Transverse colon (tissue), 4 donors: ENCODE measurements around the gene TCP11L1. TPM values are rescaled to one million over a fixed set of nuclear protein-coding genes. Genes with fewer than 3 reads are reported as not detected.

Experiments used
- DNase-seq: peaks from one replicate; pipeline ENCODE4 v3.0.0-alpha.2; 2019
- H3K27ac ChIP-seq, 4 donors: fragments of 200-600 bp; sonication (generic); 2 replicates each; pipeline ENCODE4 v1.5.1; 2016 to 2018; ENCODE audit warnings: inconsistent platforms in 4 of 4
- H3K27me3 ChIP-seq: fragments of 200-600 bp; sonication (generic); 2 replicates; pipeline ENCODE4 v1.5.1; 2017; ENCODE audit warnings: inconsistent platforms
- H3K36me3 ChIP-seq, 4 donors: fragments of 200-600 bp; sonication (generic); 2 replicates each; pipeline ENCODE4 v1.5.1; 2017 to 2019; ENCODE audit warnings: inconsistent platforms in 4 of 4
- H3K4me1 ChIP-seq, 4 donors: fragments of 200-600 bp; sonication (generic); 2 replicates each; pipeline ENCODE4 v1.5.1; 2017 to 2020; ENCODE audit warnings: inconsistent platforms in 4 of 4
- H3K4me3 ChIP-seq, 4 donors: fragments of 200-600 bp; sonication (generic); 1 replicate in 1 of 4; 2 replicates in 3 of 4; pipeline versions ENCODE4 v1.5.1 to v1.6.1; 2017 to 2019; ENCODE audit warnings: inconsistent platforms in 4 of 4
- H3K9me3 ChIP-seq, 2 donors: fragments of 200-600 bp; sonication (generic); 2 replicates each; pipeline ENCODE4 v1.5.1; 2017 to 2019; ENCODE audit warnings: inconsistent platforms in 2 of 2
- EP300 ChIP-seq: sonication (generic); formaldehyde crosslinking; IDR thresholded peaks from one replicate; pipeline ENCODE4 v1.6.1; 2017; ENCODE audit warnings: antibody characterized with exemption, low read depth
- POLR2A ChIP-seq: fragments of 450-650 bp; IDR thresholded peaks from one replicate; pipeline ENCODE4 v1.6.1; 2016; ENCODE audit warnings: antibody characterized with exemption, mild to moderate bottlenecking, moderate library complexity
- POLR2AphosphoS5 ChIP-seq, 3 donors: sonication (generic); formaldehyde crosslinking; IDR thresholded peaks; one replicate each; pipeline ENCODE4 v1.6.1; 2016; ENCODE audit warnings: antibody characterized with exemption in 3 of 3
- WGBS, 2 donors: methylation state at CpG; one replicate each; pipeline ENCODE4 v1.1.5; 2018; ENCODE audit warnings: low coverage in 1 of 2; 5-methylcytosine and 5-hydroxymethylcytosine counted together
- in situ Hi-C, 4 donors: fragments of 200-750 bp; cut with MboI; loops; one replicate each; pipeline versions ENCODE4 v1.15.0 to v1.15.1; 2017; ENCODE audit warnings: low sequenced_read_pairs in 3 of 4, low pct_ligation_motif_present in 1 of 4, low pct_unique_long_range_greater_than_20kb in 1 of 4
- intact Hi-C: fragments of 100-400 bp; cut with DNase I; formaldehyde crosslinking; loops from one replicate; pipeline ENCODE4 v1.15.1; 2023; ENCODE audit warnings: low total_unique reads
- total RNA-seq, 4 donors: library from RNA; depleted of rRNA; stranded (reverse); fragments of >200 nt; gene quantifications; one replicate each; pipeline ENCODE4 v1.1.0, GENCODE V29; 2016
- TF ChIP-seq, protein P1 (sequence below), 5 experiments: fragments of 200-600 bp in 3 of 5; fragments of 450-650 bp in 2 of 5; sonication (generic) in 3 of 5; IDR thresholded peaks; 1 replicate in 2 of 5; 2 replicates in 3 of 5; pipeline ENCODE4 v1.5.1; 2016 to 2017; ENCODE audit warnings: antibody characterized with exemption in 5 of 5, inconsistent platforms in 3 of 5, mild to moderate bottlenecking in 2 of 5, moderate library complexity in 1 of 5

Gene TCP11L1
- total RNA-seq, 4 donors from 2014 or later = 24.3 to 90.2 (median 66.1) TPM

DNA sequence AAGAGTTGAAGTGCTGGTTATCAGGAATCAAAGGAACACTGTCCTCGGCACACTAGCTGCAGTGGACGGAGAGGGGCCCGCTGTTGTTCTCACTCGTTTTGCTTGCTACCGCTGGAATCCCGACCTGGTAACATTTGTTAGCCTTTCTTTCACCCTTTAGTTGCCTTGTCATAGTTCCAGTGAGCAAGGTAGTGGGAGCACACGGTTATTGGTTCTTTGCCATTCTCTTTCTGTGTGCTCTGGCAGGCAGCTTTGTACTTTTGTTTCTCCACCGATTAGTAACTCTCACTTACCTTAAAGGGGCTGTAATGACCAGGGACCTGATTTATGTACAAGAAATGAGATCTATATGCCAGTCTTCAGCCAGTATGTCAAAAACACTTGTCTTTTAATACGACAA is 21.9 kb upstream of the TCP11L1 start:
- no peak for DNase-seq
- Histone ChIP-seq H3K9me3 (no peaks in the 10 kb centered on the region), H3K4me1 (peaks cover 7 to 36% (median 25%) of the 10 kb centered on the region in 4 donors), H3K4me3 (no peak overlapping the region), H3K27ac (no peak overlapping the region), H3K36me3 (no peaks in the 10 kb centered on the region), H3K27me3 (no peaks in the 10 kb centered on the region)
- intact Hi-C loops = no loop called here
- in situ Hi-C loops = no loop called here
- TF ChIP-seq, protein P1, sequence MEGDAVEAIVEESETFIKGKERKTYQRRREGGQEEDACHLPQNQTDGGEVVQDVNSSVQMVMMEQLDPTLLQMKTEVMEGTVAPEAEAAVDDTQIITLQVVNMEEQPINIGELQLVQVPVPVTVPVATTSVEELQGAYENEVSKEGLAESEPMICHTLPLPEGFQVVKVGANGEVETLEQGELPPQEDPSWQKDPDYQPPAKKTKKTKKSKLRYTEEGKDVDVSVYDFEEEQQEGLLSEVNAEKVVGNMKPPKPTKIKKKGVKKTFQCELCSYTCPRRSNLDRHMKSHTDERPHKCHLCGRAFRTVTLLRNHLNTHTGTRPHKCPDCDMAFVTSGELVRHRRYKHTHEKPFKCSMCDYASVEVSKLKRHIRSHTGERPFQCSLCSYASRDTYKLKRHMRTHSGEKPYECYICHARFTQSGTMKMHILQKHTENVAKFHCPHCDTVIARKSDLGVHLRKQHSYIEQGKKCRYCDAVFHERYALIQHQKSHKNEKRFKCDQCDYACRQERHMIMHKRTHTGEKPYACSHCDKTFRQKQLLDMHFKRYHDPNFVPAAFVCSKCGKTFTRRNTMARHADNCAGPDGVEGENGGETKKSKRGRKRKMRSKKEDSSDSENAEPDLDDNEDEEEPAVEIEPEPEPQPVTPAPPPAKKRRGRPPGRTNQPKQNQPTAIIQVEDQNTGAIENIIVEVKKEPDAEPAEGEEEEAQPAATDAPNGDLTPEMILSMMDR (IDR thresholded peaks at IDR 0.05) = no peak
- TF ChIP-seq POLR2A (no peak), EP300 (no peak), POLR2AphosphoS5 (IDR thresholded peaks at IDR 0.05) (no peak)
- 85 to 87% methylated on average over 9 of the region's 9 CpGs for WGBS, 2 donors

DNA sequence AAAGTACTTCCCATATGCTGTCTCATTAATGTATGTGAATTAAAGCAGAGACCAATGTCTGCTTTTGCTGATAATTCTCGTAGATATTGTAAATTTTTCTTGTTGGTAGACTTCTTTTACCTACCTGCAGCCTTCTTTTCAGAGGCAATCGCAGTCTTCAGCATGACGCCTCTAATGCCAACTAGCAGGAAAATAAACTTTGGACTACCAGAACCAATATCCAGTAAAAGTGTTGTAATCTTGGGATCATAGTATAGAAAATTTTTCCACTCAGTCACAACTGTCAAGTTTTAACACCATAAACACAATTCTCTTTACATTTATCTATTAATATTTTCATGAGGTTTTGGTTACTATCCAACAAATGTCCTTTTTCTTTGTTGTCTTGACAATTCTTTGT is 21.4 kb upstream of the TCP11L1 start:
- intact Hi-C loops (no loop called here), in situ Hi-C loops (no loop called here)
- no peaks in the 10 kb centered on the region for H3K27me3 ChIP-seq
- no peak for TF ChIP-seq POLR2AphosphoS5 (IDR thresholded peaks at IDR 0.05)
- TF ChIP-seq, protein P1 (IDR thresholded peaks at IDR 0.05) = no peak
- no peak for TF ChIP-seq POLR2A
- TF ChIP-seq EP300 = no peak
- WGBS, 2 donors = 84 to 100% methylated on average over 2 to 3 of the region's 3 CpGs
- no peaks in the 10 kb centered on the region for H3K9me3 ChIP-seq
- H3K27ac ChIP-seq = no peak overlapping the region
- H3K4me1 ChIP-seq = peaks cover 7 to 36% (median 25%) of the 10 kb centered on the region in 4 donors
- H3K36me3 ChIP-seq = no peaks in the 10 kb centered on the region
- DNase-seq = no peak
- H3K4me3 ChIP-seq = no peak overlapping the region

DNA sequence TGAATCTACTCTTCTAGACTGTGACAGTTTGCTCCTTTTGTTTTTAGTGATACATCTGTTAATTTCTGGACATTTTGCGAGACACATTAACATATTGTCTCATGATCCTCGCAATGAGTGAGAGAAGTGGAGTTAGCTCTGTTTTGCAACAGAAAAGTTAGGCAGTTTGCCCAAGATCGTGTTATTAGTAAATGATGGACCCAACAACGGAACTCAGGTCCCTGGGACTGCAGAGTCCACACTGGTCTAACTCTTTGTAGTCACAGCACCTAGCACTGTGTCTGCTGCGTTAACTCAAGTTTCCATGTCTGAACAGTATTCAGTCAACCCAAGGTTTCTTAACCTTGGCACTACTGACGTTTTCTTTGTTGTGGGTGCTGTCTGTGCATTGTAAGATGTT is 20.5 kb upstream of the TCP11L1 start:
- no peak overlapping the region for H3K27ac ChIP-seq
- no peak for TF ChIP-seq EP300
- no peaks in the 10 kb centered on the region for H3K9me3 ChIP-seq
- 76% methylated on average over 6 of the region's 6 CpGs; no CpG with 5 or more reads in 1 of the 2 donors for WGBS, 2 donors
- intact Hi-C loops = no loop called here
- in situ Hi-C loops = no loop called here
- DNase-seq = no peak
- H3K36me3 ChIP-seq = no peaks in the 10 kb centered on the region
- H3K4me3 ChIP-seq = no peak overlapping the region
- H3K4me1 ChIP-seq = peaks cover 7 to 39% (median 24%) of the 10 kb centered on the region in 4 donors
- H3K27me3 ChIP-seq = no peaks in the 10 kb centered on the region

DNA sequence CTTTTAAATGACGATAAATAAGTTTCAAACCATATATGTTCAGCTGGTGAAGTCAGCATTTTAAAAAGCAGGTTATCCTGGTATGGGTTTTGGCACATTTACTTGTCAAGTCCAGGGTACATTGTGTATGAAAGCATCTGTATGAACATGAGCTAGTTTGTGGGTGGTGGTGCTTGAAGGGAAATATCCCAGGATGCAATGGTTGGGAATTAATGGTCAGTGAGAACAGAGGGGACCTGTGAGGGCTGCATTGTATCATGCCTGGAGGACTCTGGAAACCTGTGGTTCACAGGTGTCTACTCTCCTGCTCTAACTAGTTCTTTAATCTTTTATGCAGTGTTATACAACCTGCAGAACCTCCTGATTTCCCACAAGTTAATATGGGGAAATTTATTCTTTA is 17.9 kb upstream of the TCP11L1 start:
- TF ChIP-seq POLR2A = no peak
- TF ChIP-seq, protein P1 (IDR thresholded peaks at IDR 0.05) = no peak
- TF ChIP-seq EP300 = no peak
- no peak for TF ChIP-seq POLR2AphosphoS5 (IDR thresholded peaks at IDR 0.05)
- WGBS, 2 donors = 86 to 95% methylated on average over 1 of the region's 1 CpG

DNA sequence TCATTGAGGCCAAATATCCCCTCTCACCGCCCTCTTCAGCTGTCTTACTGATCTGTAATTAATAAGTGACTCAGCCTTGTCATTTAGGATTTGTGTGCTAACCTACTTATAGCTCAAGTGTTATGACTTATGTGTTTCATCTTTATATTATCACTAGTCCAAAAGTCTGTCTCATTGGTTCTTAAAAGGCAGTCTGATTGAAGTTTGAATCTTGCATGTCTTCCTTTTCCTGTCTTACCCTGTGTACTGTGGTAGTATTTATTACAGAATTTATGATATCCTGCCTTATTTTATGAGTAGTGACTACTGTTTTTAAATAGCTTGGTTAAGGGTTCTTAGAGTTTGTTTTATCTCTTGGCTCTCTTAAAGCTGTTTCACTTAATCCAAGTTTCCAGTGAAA is 17.4 kb upstream of the TCP11L1 start:
- no peaks in the 10 kb centered on the region for H3K36me3 ChIP-seq
- DNase-seq = no peak
- no peaks in the 10 kb centered on the region for H3K27me3 ChIP-seq
- no peaks in the 10 kb centered on the region for H3K9me3 ChIP-seq
- in situ Hi-C loops (no loop called here), intact Hi-C loops (no loop called here)
- H3K4me1 ChIP-seq = peaks cover 0 to 24% (median 14%) of the 10 kb centered on the region in 4 donors
- no peak overlapping the region for H3K4me3 ChIP-seq
- no peak for TF ChIP-seq POLR2AphosphoS5 (IDR thresholded peaks at IDR 0.05)
- no peak for TF ChIP-seq EP300
- no peak overlapping the region for H3K27ac ChIP-seq
- 46 to 50% methylated on average over 1 of the region's 1 CpG for WGBS, 2 donors

More for the DNA sequence above, 17.9 kb upstream of the TCP11L1 start:
- no peak for DNase-seq
- peaks cover 4 to 29% (median 16%) of the 10 kb centered on the region in 4 donors for H3K4me1 ChIP-seq
- no peaks in the 10 kb centered on the region for H3K27me3 ChIP-seq
- intact Hi-C loops = no loop called here
- no peak overlapping the region for H3K4me3 ChIP-seq
- in situ Hi-C loops = no loop called here
- H3K9me3 ChIP-seq = no peaks in the 10 kb centered on the region
- H3K27ac ChIP-seq = no peak overlapping the region
- no peaks in the 10 kb centered on the region for H3K36me3 ChIP-seq
